Measurements from ENCODE around the gene CAPN2. TPM values are rescaled to one million over a fixed set of nuclear protein-coding genes. Genes with fewer than 3 reads are reported as not detected.

Gene CAPN2
- total RNA-seq, 1 donor from 2014 or later = 353 TPM

GRCh38 chr1:223792046-223792445 is 79.7 kb downstream of the CAPN2 start:
- H3K36me3 ChIP-seq (ENCODE audit: control insufficient read depth, insufficient read depth, low read length) = peaks cover 4% of the 10 kb centered on the region
- no peaks in the 10 kb centered on the region for H3K27me3 ChIP-seq (ENCODE audit: control insufficient read depth, insufficient read depth, low read length)
- no peak for FAIRE-seq
- DNase-seq (ENCODE audit: low read depth) = no peak
- no peak overlapping the region for H3K4me3 ChIP-seq (ENCODE audit: low read depth, low read length)
- TF ChIP-seq CTCF (IDR thresholded peaks at IDR 0.05; ENCODE audit: insufficient read depth, low read length, severe bottlenecking) = no peak

GRCh38 chr1:223793716-223794115 is 81.4 kb downstream of the CAPN2 start:
- DNase-seq (ENCODE audit: low read depth) (no peak), FAIRE-seq (no peak)
- H3K27me3 ChIP-seq (ENCODE audit: control insufficient read depth, insufficient read depth, low read length) = no peaks in the 10 kb centered on the region
- H3K4me3 ChIP-seq (ENCODE audit: low read depth, low read length) = no peak overlapping the region
- TF ChIP-seq CTCF (IDR thresholded peaks at IDR 0.05; ENCODE audit: insufficient read depth, low read length, severe bottlenecking) = no peak
- H3K36me3 ChIP-seq (ENCODE audit: control insufficient read depth, insufficient read depth, low read length) = peaks cover 11% of the 10 kb centered on the region

- H3K27me3 ChIP-seq (ENCODE audit: control insufficient read depth, insufficient read depth, low read length) = no peaks in the 10 kb centered on the region
- FAIRE-seq (no peak), DNase-seq (ENCODE audit: low read depth) (peak; percentile 60)
- H3K36me3 ChIP-seq (ENCODE audit: control insufficient read depth, insufficient read depth, low read length) = peaks cover 11% of the 10 kb centered on the region
- H3K4me3 ChIP-seq (ENCODE audit: low read depth, low read length) = no peak overlapping the region
- TF ChIP-seq CTCF (IDR thresholded peaks at IDR 0.05; ENCODE audit: insufficient read depth, low read length, severe bottlenecking) = no peak
Observed at GRCh38 chr1:223794136-223794880, 82.0 kb downstream of the CAPN2 start.

- no peak for DNase-seq (ENCODE audit: low read depth)
- no peak overlapping the region for H3K4me3 ChIP-seq (ENCODE audit: low read depth, low read length)
- H3K27me3 ChIP-seq (ENCODE audit: control insufficient read depth, insufficient read depth, low read length) = no peaks in the 10 kb centered on the region
- FAIRE-seq = no peak
- TF ChIP-seq CTCF (IDR thresholded peaks at IDR 0.05; ENCODE audit: insufficient read depth, low read length, severe bottlenecking) = no peak
- H3K36me3 ChIP-seq (ENCODE audit: control insufficient read depth, insufficient read depth, low read length) = peaks cover 11% of the 10 kb centered on the region
Observed at GRCh38 chr1:223796210-223796609, 83.9 kb downstream of the CAPN2 start.

GRCh38 chr1:223802032-223802431 is 89.7 kb downstream of the CAPN2 start:
- Histone ChIP-seq H3K27me3 (ENCODE audit: control insufficient read depth, insufficient read depth, low read length) (no peaks in the 10 kb centered on the region), H3K4me3 (ENCODE audit: low read depth, low read length) (no peak overlapping the region), H3K36me3 (ENCODE audit: control insufficient read depth, insufficient read depth, low read length) (peaks cover 12% of the 10 kb centered on the region)
- no peak for TF ChIP-seq CTCF (IDR thresholded peaks at IDR 0.05; ENCODE audit: insufficient read depth, low read length, severe bottlenecking)
- no peak for FAIRE-seq
- no peak for DNase-seq (ENCODE audit: low read depth)

- DNase-seq (ENCODE audit: low read depth) = no peak
- Histone ChIP-seq H3K4me3 (ENCODE audit: low read depth, low read length) (no peak overlapping the region), H3K27me3 (ENCODE audit: control insufficient read depth, insufficient read depth, low read length) (no peaks in the 10 kb centered on the region), H3K36me3 (ENCODE audit: control insufficient read depth, insufficient read depth, low read length) (peaks cover 12% of the 10 kb centered on the region)
- TF ChIP-seq CTCF (IDR thresholded peaks at IDR 0.05; ENCODE audit: insufficient read depth, low read length, severe bottlenecking) = no peak
- no peak for FAIRE-seq
Observed at GRCh38 chr1:223802602-223803001, 90.3 kb downstream of the CAPN2 start.
